Measurements from ENCODE around the gene FHOD3.

Gene FHOD3

GRCh38 chr18:36405611-36406010 lies 108.1 kb downstream of the FHOD3 start:
- no peaks in the 10 kb centered on the region for H3K36me3 ChIP-seq (ENCODE audit: control insufficient read depth, low read depth, low read length)
- no peaks in the 10 kb centered on the region for H3K27me3 ChIP-seq (ENCODE audit: control insufficient read depth, insufficient read depth, low read length)
- no peak overlapping the region for H3K4me3 ChIP-seq (ENCODE audit: low read length)
- H3K4me1 ChIP-seq (ENCODE audit: control insufficient read depth, low read depth, low read length) = no peaks in the 10 kb centered on the region
- H3K27ac ChIP-seq (ENCODE audit: low read length) = no peak overlapping the region
- no peaks in the 10 kb centered on the region for H3K9me3 ChIP-seq (ENCODE audit: control insufficient read depth, low read depth, low read length)
- H3K9ac ChIP-seq (ENCODE audit: low read length) = no peak overlapping the region

- Histone ChIP-seq H3K9me3 (ENCODE audit: control insufficient read depth, low read depth, low read length) (no peaks in the 10 kb centered on the region), H3K27ac (ENCODE audit: low read length) (no peak overlapping the region), H3K36me3 (ENCODE audit: control insufficient read depth, low read depth, low read length) (no peaks in the 10 kb centered on the region), H3K4me1 (ENCODE audit: control insufficient read depth, low read depth, low read length) (no peaks in the 10 kb centered on the region), H3K4me3 (ENCODE audit: low read length) (no peak overlapping the region), H3K9ac (ENCODE audit: low read length) (no peak overlapping the region), H3K27me3 (ENCODE audit: control insufficient read depth, insufficient read depth, low read length) (no peaks in the 10 kb centered on the region)
These were observed 109.3 kb downstream of the FHOD3 start for GRCh38 chr18:36406805-36407204.

- no peak overlapping the region for H3K4me3 ChIP-seq (ENCODE audit: low read length)
- H3K4me1 ChIP-seq (ENCODE audit: control insufficient read depth, low read depth, low read length) = no peaks in the 10 kb centered on the region
- no peaks in the 10 kb centered on the region for H3K9me3 ChIP-seq (ENCODE audit: control insufficient read depth, low read depth, low read length)
- no peak overlapping the region for H3K9ac ChIP-seq (ENCODE audit: low read length)
- H3K36me3 ChIP-seq (ENCODE audit: control insufficient read depth, low read depth, low read length) = no peaks in the 10 kb centered on the region
- H3K27me3 ChIP-seq (ENCODE audit: control insufficient read depth, insufficient read depth, low read length) = no peaks in the 10 kb centered on the region
- H3K27ac ChIP-seq (ENCODE audit: low read length) = no peak overlapping the region
These were observed 111.1 kb downstream of the FHOD3 start for GRCh38 chr18:36408606-36409005.

- no peaks in the 10 kb centered on the region for H3K36me3 ChIP-seq (ENCODE audit: control insufficient read depth, low read depth, low read length)
- no peaks in the 10 kb centered on the region for H3K4me1 ChIP-seq (ENCODE audit: control insufficient read depth, low read depth, low read length)
- no peak overlapping the region for H3K27ac ChIP-seq (ENCODE audit: low read length)
- no peak overlapping the region for H3K9ac ChIP-seq (ENCODE audit: low read length)
- H3K27me3 ChIP-seq (ENCODE audit: control insufficient read depth, insufficient read depth, low read length) = no peaks in the 10 kb centered on the region
- H3K9me3 ChIP-seq (ENCODE audit: control insufficient read depth, low read depth, low read length) = no peaks in the 10 kb centered on the region
- no peak overlapping the region for H3K4me3 ChIP-seq (ENCODE audit: low read length)
These were observed 112.3 kb downstream of the FHOD3 start for GRCh38 chr18:36409779-36410178.

GRCh38 chr18:36410346-36410745 lies 112.8 kb downstream of the FHOD3 start:
- Histone ChIP-seq H3K9me3 (ENCODE audit: control insufficient read depth, low read depth, low read length) (no peaks in the 10 kb centered on the region), H3K4me1 (ENCODE audit: control insufficient read depth, low read depth, low read length) (no peaks in the 10 kb centered on the region), H3K4me3 (ENCODE audit: low read length) (no peak overlapping the region), H3K9ac (ENCODE audit: low read length) (no peak overlapping the region), H3K27me3 (ENCODE audit: control insufficient read depth, insufficient read depth, low read length) (no peaks in the 10 kb centered on the region), H3K27ac (ENCODE audit: low read length) (no peak overlapping the region), H3K36me3 (ENCODE audit: control insufficient read depth, low read depth, low read length) (no peaks in the 10 kb centered on the region)

GRCh38 chr18:36411745-36412168 lies 114.2 kb downstream of the FHOD3 start:
- Histone ChIP-seq H3K27ac (ENCODE audit: low read length) (no peak overlapping the region), H3K4me1 (ENCODE audit: control insufficient read depth, low read depth, low read length) (no peaks in the 10 kb centered on the region), H3K27me3 (ENCODE audit: control insufficient read depth, insufficient read depth, low read length) (no peaks in the 10 kb centered on the region), H3K9ac (ENCODE audit: low read length) (no peak overlapping the region), H3K9me3 (ENCODE audit: control insufficient read depth, low read depth, low read length) (no peaks in the 10 kb centered on the region), H3K36me3 (ENCODE audit: control insufficient read depth, low read depth, low read length) (no peaks in the 10 kb centered on the region), H3K4me3 (ENCODE audit: low read length) (no peak overlapping the region)

GRCh38 chr18:36412778-36413177 lies 115.3 kb downstream of the FHOD3 start:
- H3K27me3 ChIP-seq (ENCODE audit: control insufficient read depth, insufficient read depth, low read length) = no peaks in the 10 kb centered on the region
- H3K36me3 ChIP-seq (ENCODE audit: control insufficient read depth, low read depth, low read length) = no peaks in the 10 kb centered on the region
- no peaks in the 10 kb centered on the region for H3K4me1 ChIP-seq (ENCODE audit: control insufficient read depth, low read depth, low read length)
- H3K9me3 ChIP-seq (ENCODE audit: control insufficient read depth, low read depth, low read length) = no peaks in the 10 kb centered on the region
- no peak overlapping the region for H3K4me3 ChIP-seq (ENCODE audit: low read length)
- no peak overlapping the region for H3K27ac ChIP-seq (ENCODE audit: low read length)
- no peak overlapping the region for H3K9ac ChIP-seq (ENCODE audit: low read length)

- H3K9me3 ChIP-seq (ENCODE audit: control insufficient read depth, low read depth, low read length) = no peaks in the 10 kb centered on the region
- no peak overlapping the region for H3K9ac ChIP-seq (ENCODE audit: low read length)
- H3K27me3 ChIP-seq (ENCODE audit: control insufficient read depth, insufficient read depth, low read length) = no peaks in the 10 kb centered on the region
- H3K4me1 ChIP-seq (ENCODE audit: control insufficient read depth, low read depth, low read length) = no peaks in the 10 kb centered on the region
- no peak overlapping the region for H3K4me3 ChIP-seq (ENCODE audit: low read length)
- H3K36me3 ChIP-seq (ENCODE audit: control insufficient read depth, low read depth, low read length) = no peaks in the 10 kb centered on the region
- H3K27ac ChIP-seq (ENCODE audit: low read length) = no peak overlapping the region
These were observed 117.7 kb downstream of the FHOD3 start for GRCh38 chr18:36415171-36415570.

GRCh38 chr18:36415625-36416024 lies 118.1 kb downstream of the FHOD3 start:
- Histone ChIP-seq H3K4me3 (ENCODE audit: low read length) (no peak overlapping the region), H3K36me3 (ENCODE audit: control insufficient read depth, low read depth, low read length) (no peaks in the 10 kb centered on the region), H3K27ac (ENCODE audit: low read length) (no peak overlapping the region), H3K4me1 (ENCODE audit: control insufficient read depth, low read depth, low read length) (no peaks in the 10 kb centered on the region), H3K9me3 (ENCODE audit: control insufficient read depth, low read depth, low read length) (no peaks in the 10 kb centered on the region), H3K9ac (ENCODE audit: low read length) (no peak overlapping the region), H3K27me3 (ENCODE audit: control insufficient read depth, insufficient read depth, low read length) (no peaks in the 10 kb centered on the region)

GRCh38 chr18:36419188-36419899 lies 121.8 kb downstream of the FHOD3 start:
- Histone ChIP-seq H3K36me3 (ENCODE audit: control insufficient read depth, low read depth, low read length) (no peaks in the 10 kb centered on the region), H3K27ac (ENCODE audit: low read length) (no peak overlapping the region), H3K4me3 (ENCODE audit: low read length) (no peak overlapping the region), H3K9ac (ENCODE audit: low read length) (no peak overlapping the region), H3K9me3 (ENCODE audit: control insufficient read depth, low read depth, low read length) (no peaks in the 10 kb centered on the region), H3K27me3 (ENCODE audit: control insufficient read depth, insufficient read depth, low read length) (no peaks in the 10 kb centered on the region), H3K4me1 (ENCODE audit: control insufficient read depth, low read depth, low read length) (peaks cover 5% of the 10 kb centered on the region)

- Histone ChIP-seq H3K9ac (ENCODE audit: low read length) (no peak overlapping the region), H3K36me3 (ENCODE audit: control insufficient read depth, low read depth, low read length) (no peaks in the 10 kb centered on the region), H3K4me1 (ENCODE audit: control insufficient read depth, low read depth, low read length) (peaks cover 5% of the 10 kb centered on the region), H3K4me3 (ENCODE audit: low read length) (no peak overlapping the region), H3K27me3 (ENCODE audit: control insufficient read depth, insufficient read depth, low read length) (no peaks in the 10 kb centered on the region), H3K9me3 (ENCODE audit: control insufficient read depth, low read depth, low read length) (no peaks in the 10 kb centered on the region), H3K27ac (ENCODE audit: low read length) (no peak overlapping the region)
These were observed 122.5 kb downstream of the FHOD3 start for GRCh38 chr18:36419900-36420531.

- Histone ChIP-seq H3K36me3 (ENCODE audit: control insufficient read depth, low read depth, low read length) (no peaks in the 10 kb centered on the region), H3K27ac (ENCODE audit: low read length) (no peak overlapping the region), H3K4me3 (ENCODE audit: low read length) (no peak overlapping the region), H3K4me1 (ENCODE audit: control insufficient read depth, low read depth, low read length) (peaks cover 5% of the 10 kb centered on the region), H3K9ac (ENCODE audit: low read length) (no peak overlapping the region), H3K27me3 (ENCODE audit: control insufficient read depth, insufficient read depth, low read length) (no peaks in the 10 kb centered on the region), H3K9me3 (ENCODE audit: control insufficient read depth, low read depth, low read length) (no peaks in the 10 kb centered on the region)
These were observed 123.3 kb downstream of the FHOD3 start for GRCh38 chr18:36420826-36421225.

All from iPS-18a (cell line).